HG02970 (cell line): Measurements from ENCODE around the gene HERC2.

Experiments used
- ATAC-seq: cut with Tn5 transposase; IDR thresholded peaks from one replicate; pipeline ENCODE4 v1.9.1; 2021; ENCODE audit warnings: mild to moderate bottlenecking, moderate library complexity, moderate number of reproducible peaks; ENCODE audit not compliant: unreplicated experiment, low FRiP score

HERC2 gene

GRCh38 chr15:28081594-28081993 lies 240.4 kb downstream of the HERC2 start:
- no peak for ATAC-seq

GRCh38 chr15:28080386-28080785 lies 241.6 kb downstream of the HERC2 start:
- ATAC-seq, result no peak

- ATAC-seq, result no peak
Observed at GRCh38 chr15:28079313-28079969, 242.5 kb downstream of the HERC2 start.

DNA sequence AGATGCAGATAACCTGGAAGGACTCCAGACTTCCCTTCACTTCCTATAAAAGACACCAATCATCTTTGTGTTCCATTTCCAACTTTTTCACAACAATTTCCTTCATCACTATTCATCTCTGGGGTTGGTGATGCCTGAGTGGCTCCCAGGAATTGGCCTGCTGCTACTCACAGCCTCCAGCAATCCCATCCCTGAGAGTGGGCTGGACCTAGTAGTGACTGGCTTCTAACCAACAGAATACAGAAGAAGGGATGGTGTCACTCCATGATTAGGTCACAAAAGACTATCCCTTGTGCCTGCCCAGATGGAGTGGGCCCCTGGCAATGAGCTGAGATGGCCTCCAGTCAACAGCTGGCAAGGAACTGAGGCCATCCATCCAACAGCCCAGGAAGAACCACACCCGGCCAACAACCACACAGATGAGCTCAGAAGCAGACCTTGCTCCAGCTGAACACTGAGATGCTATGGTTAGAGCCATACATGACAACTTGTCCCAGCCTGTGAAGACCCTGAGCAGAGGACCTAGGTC lies 243.7 kb downstream of the HERC2 start:
- ATAC-seq, result no peak

DNA sequence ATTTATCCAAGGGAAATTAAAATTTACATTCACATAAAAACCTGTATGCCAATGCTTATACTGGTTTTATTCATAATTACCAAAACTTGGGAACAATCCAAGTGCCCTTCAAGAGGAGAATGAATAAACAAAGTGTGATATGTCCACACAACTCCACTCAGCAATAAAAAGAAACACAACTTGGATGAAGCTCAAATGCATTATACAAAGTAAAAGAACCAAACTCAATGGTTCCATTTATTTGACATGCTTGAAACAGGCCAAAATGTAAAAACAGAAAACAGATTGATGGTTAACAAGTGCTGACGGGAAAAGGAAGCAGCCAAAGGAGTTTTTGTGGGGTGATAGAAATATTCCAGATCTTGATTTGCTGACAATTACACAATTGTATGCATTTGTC lies 246.4 kb downstream of the HERC2 start:
- ATAC-seq, result no peak

DNA sequence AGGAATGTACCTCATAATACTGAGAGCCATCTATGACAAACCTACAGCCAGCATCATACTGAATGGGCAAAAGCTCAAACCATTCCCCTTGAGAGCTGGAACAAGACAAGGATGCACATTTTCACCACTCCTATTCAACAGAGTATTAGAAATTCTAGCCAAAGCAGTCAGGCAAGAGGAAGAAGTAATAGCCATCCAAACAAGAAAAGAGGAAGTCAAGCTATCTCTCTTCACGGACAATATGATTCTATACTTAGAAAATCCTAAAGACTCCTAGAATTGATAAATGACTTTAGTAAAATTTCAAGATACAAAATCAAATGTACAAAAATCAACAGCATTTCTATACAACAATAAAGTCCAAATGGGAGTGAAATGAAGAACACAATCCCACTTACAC lies 253.0 kb downstream of the HERC2 start:
- no peak for ATAC-seq

DNA sequence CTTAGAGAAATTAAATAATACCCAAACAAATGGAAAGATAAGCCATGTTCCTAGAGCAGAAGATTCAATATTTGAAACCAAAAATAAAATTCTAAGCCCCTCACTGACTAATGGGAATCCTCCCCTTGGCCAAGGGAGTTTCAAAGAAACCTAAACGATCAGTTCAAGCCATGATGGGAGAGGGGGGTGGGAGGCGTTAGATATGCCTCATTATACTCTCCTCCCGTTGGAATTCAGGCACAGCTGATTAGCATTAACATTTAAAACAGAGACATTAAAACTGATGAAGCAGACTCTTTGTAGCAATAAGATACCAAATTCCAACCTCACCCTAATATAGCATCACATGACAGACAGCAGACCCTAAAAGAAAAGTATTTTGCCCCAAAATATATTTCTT lies 255.7 kb downstream of the HERC2 start:
- no peak for ATAC-seq
